Measurements from ENCODE around the gene DIRAS2.

The DIRAS2 gene

GRCh38 chr9:90598191-90598590 lies 44.4 kb downstream of the DIRAS2 start:
- TF ChIP-seq CTCF (IDR thresholded peaks at IDR 0.05; ENCODE audit: low read depth, low read length) = no peak
- H3K4me3 ChIP-seq (ENCODE audit: low read depth, low read length) = no peak overlapping the region

GRCh38 chr9:90593646-90594045 lies 49.0 kb downstream of the DIRAS2 start:
- TF ChIP-seq CTCF (IDR thresholded peaks at IDR 0.05; ENCODE audit: low read depth, low read length) = no peak
- H3K4me3 ChIP-seq (ENCODE audit: low read depth, low read length) = no peak overlapping the region

- no peak overlapping the region for H3K4me3 ChIP-seq (ENCODE audit: low read depth, low read length)
- no peak for TF ChIP-seq CTCF (IDR thresholded peaks at IDR 0.05; ENCODE audit: low read depth, low read length)
These were observed 62.0 kb downstream of the DIRAS2 start for GRCh38 chr9:90580576-90580975.

GRCh38 chr9:90579181-90579580 lies 63.4 kb downstream of the DIRAS2 start:
- no peak for TF ChIP-seq CTCF (IDR thresholded peaks at IDR 0.05; ENCODE audit: low read depth, low read length)
- H3K4me3 ChIP-seq (ENCODE audit: low read depth, low read length) = no peak overlapping the region

- H3K4me3 ChIP-seq (ENCODE audit: low read depth, low read length) = no peak overlapping the region
- TF ChIP-seq CTCF (IDR thresholded peaks at IDR 0.05; ENCODE audit: low read depth, low read length) = no peak
These were observed 64.4 kb downstream of the DIRAS2 start for GRCh38 chr9:90578126-90578815.

GRCh38 chr9:90569511-90569910 lies 73.1 kb downstream of the DIRAS2 start:
- no peak for TF ChIP-seq CTCF (IDR thresholded peaks at IDR 0.05; ENCODE audit: low read depth, low read length)
- no peak overlapping the region for H3K4me3 ChIP-seq (ENCODE audit: low read depth, low read length)

- no peak overlapping the region for H3K4me3 ChIP-seq (ENCODE audit: low read depth, low read length)
- no peak for TF ChIP-seq CTCF (IDR thresholded peaks at IDR 0.05; ENCODE audit: low read depth, low read length)
These were observed 74.0 kb downstream of the DIRAS2 start for GRCh38 chr9:90568667-90569066.
